ENCODE measurements around the gene COX7A1.

COX7A1 gene

GRCh38 chr19:36111200-36111539, 41.1 kb downstream of the COX7A1 start:
- no peak for DNase-seq

- no peak for DNase-seq
Measured at GRCh38 chr19:36110487-36111199, 41.6 kb downstream of the COX7A1 start, which contains the start of gene OVOL3. TSS of gene OVOL3 (plus strand) at chr19:36111143. CDS start at chr19:36111203, 60 bp downstream.

- no peak for DNase-seq
Measured at GRCh38 chr19:36108684-36109083, 43.6 kb downstream of the COX7A1 start.

- DNase-seq, result no peak
Measured at GRCh38 chr19:36106991-36107390, 45.3 kb downstream of the COX7A1 start.

- DNase-seq, result no peak
Measured at GRCh38 chr19:36106441-36106840, 45.8 kb downstream of the COX7A1 start.

- DNase-seq, result no peak
Measured at GRCh38 chr19:36103842-36104552, 48.2 kb downstream of the COX7A1 start.

GRCh38 chr19:36103040-36103626, 49.1 kb downstream of the COX7A1 start:
- DNase-seq, result no peak

- no peak for DNase-seq
Measured at GRCh38 chr19:36101550-36102327, 50.5 kb downstream of the COX7A1 start.

All from activated naive CD4-positive, alpha-beta T cell treated with anti-CD3 and anti-CD28 coated beads, Interleukin-2, amount 50 U/mL, for 16 hours (primary cell).